Activated CD4-positive, alpha-beta T cell treated with anti-CD3 and anti-CD28 coated beads for 1 hour (primary cell): Measurements from ENCODE around the gene VASN.
"Not testable (repeated sequence)": the region's sequence is repeated elsewhere in the genome, so short reads cannot be mapped to it uniquely, and the experiment has no call there.

Source experiments
- DNase-seq: peaks from one replicate; pipeline ENCODE4 v3.0.0-alpha.2; 2020

The VASN gene

DNA sequence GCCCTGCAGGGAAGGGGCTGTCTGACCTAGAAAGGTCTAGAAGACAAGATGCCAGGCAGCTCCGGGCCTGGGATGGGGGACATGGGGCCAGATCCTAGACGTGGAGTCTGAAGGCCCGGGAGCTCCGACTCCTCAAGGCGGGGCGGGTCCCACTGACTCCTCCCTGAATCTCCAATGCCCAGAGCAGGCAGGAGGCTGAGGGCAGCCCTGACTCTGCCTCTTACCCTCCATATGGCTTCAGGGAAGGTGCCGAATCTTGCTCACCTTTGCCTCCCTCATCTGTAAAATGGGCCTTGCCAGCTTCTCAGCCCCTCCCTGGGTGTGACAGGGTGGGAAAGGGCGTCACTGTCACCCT lies 14.8 kb downstream of the VASN start:
- no peak for DNase-seq

DNA sequence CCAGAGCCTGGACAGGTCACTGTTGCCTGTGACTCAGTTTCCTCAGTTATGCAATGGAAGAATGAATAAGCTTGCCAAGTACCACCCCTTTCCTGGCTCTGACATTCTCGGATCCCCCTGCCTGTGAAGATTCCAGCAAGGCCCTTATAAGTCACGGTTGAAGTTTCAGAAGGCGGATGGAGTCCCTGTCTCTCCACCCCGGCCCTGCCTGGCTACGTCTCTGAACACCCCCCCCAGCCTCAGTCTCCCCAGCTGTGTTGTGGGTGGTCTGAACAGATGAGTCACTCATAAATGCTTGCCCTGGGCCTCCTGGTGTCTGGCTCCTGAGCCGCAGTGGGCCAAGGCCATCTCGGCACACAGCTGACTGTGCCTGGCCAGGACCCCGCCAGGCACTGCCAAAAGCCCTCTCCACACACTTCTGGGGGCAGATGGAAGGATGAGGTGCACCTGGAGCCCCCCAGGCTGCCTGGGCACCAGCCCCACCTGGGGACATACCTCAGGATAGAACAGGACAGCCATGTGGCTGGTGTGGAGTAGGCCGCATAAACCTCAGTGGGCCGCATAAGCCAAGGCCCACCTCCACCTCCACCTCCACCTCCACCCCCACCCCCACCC lies 15.4 kb downstream of the VASN start:
- DNase-seq, result no peak

- DNase-seq, result no peak
These were observed 16.1 kb downstream of the VASN start for GRCh38 chr16:4387781-4388180.

DNA sequence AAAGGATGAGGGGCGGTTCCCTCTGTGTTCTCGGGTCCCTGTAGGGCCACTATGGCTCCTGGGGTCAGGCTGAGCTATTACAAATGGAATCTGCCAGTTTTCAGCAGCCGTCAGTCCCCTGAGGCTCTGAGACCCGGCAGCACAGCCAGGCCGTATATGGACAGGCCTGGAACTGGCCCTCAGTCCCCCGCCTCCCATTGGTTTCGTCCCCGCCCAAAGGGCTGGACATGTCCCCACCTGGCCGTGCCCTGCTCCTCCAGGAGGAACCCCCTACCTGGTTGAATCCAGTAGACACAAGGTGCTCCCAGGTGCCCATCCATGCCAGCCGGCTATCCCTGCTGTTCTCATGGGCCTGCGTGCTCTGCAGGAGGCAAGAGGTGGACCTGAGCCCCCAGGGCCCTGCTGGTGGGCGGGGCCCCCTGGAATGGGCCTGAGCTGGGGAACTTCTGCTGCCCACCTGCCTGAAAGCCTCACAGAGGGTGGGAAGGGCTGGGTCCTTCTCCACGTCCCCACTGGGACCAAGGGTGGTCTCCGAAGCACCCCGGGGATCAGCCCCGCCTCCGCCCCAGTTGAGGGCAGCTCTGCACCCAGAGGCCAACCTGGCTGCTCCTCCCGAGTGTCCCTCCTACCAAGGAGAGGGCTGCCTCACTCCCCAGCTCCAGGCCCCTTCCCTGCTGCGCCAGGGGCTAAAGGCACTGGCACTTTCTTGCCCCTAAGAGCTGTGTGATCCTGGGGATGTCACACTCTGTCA lies 16.8 kb downstream of the VASN start:
- no peak for DNase-seq

- no peak for DNase-seq
These were observed 17.7 kb downstream of the VASN start for GRCh38 chr16:4389051-4389955.

GRCh38 chr16:4390266-4391260 lies 18.9 kb downstream of the VASN start:
- no peak for DNase-seq

DNA sequence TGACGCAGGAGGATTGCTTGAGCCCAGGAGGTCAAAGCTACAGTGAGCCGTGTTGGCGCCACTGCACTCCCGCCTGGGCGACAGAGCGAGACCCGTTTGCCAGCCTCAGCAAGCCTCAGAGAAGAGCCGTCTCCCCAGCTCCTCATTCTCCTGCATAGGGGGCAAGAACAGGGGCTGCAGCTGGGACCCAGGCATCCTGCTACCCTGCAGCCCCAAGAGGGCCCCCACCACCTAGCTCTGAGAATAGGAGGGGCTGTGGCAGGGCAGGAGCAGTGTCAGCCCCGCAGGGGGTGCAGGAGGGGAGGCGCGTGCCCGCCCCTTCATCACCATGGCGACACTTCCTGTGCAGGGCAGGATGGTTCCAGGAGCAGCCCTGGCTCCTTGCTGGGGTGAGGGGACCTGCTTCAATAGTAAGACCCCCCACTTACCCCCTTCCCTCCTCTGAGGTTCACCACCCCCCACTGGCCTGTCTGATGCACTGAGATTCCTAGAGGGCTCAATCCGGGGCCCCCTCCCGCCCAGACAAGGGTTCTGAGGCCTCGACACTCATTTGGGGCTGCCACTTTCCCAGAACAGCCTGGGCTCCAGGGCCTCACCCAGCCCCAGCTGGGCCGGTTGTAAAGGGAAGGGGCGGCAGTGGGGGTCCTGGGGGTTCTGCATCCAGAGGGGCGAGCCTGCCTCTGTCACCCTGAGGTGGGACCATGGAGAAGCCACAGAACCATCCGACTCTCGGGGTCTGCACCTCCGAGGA lies 20.2 kb downstream of the VASN start:
- DNase-seq, result no peak

- DNase-seq, result no peak
These were observed 21.0 kb downstream of the VASN start for GRCh38 chr16:4392382-4393239.

GRCh38 chr16:4393240-4393600 lies 21.6 kb downstream of the VASN start:
- no peak for DNase-seq

GRCh38 chr16:4393850-4394249 lies 22.2 kb downstream of the VASN start:
- DNase-seq, result not testable (repeated sequence)

DNA sequence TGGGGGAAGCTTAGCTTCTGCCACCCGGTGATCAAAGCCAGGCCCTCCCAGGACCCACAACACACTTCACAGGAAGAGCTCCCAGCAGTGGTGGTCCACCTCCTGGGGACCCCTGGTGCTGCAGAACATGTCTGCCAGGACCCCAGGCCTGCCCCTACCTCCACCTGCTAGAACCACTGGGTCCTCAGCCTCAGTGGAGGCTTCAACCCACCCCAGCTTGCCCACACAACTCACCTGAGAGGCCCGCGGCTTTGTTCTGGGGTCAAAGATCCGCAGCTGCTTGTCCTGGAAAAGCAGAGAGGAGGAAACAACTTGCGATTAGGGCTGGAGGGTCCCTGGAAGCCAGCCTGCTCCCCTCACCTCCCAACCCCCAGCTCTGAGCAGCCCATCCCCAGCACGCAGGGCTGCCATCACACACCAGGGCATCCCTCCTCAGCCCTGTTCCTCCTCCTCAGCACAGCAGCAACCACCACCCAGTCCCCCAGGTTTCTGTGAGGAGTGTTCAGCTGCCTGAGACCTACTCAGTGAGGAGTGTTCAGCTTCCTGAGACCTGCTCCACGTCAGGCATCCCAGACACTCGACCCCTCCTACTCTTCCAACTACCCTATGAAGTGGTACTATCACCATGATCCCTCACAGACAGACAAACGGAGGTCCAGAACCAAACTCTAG lies 23.5 kb downstream of the VASN start:
- DNase-seq, result no peak

DNA sequence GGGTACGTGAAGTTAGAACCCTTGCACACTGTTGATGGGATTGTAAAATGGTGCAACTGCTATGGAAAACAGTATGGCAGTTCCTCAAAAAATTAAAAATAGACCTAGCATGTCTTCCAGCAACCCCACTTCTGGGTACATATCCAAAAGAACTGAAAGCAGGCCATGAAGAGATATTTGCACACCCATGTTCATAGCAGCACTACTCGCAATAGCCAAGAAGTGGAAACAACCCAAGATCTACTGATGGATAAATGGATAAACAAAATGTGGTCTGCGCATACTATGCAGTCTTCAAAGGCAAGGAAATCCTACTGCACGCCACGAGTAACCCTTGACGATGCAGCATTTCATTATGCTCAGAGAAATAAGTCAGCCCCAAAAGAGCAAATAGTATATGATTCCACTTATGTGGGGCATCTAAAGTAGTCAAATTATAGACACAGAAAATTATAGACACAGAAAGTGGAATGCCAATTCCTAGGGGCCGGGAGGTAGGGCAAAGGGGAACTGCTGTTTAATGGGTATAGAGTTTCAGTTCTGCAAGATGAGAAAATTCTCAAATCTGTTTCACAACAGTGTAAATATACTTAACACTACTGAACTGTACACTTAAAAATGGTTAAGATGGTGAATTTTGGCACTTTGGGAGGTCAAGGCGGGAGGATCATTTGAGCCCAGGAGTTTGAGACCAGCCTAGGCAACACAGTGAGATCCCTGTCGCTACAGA lies 27.5 kb downstream of the VASN start:
- DNase-seq, result no peak

- no peak for DNase-seq
These were observed 29.4 kb downstream of the VASN start for GRCh38 chr16:4401094-4401501.

DNA sequence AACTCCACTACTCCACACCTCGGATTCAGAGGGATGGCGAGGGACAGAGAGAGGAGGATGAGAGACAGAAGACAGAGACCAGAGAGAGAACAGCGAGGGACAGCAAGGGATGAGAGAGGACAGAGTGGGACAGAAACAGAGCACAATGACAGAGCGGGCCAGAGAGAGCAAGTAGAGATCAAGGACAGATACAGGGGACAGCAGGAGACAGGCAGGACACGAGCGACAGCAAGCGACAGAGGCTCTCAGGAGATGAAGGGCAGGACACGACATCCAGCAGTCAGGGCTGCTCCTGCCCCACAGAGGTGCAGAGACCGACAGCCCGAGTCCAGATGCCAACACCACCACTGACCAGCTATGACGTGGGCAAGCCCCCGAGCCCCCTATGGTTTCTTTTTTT lies 29.9 kb downstream of the VASN start:
- DNase-seq, result no peak

GRCh38 chr16:4402439-4403132 lies 30.9 kb downstream of the VASN start:
- peak; percentile 50 for DNase-seq

DNA sequence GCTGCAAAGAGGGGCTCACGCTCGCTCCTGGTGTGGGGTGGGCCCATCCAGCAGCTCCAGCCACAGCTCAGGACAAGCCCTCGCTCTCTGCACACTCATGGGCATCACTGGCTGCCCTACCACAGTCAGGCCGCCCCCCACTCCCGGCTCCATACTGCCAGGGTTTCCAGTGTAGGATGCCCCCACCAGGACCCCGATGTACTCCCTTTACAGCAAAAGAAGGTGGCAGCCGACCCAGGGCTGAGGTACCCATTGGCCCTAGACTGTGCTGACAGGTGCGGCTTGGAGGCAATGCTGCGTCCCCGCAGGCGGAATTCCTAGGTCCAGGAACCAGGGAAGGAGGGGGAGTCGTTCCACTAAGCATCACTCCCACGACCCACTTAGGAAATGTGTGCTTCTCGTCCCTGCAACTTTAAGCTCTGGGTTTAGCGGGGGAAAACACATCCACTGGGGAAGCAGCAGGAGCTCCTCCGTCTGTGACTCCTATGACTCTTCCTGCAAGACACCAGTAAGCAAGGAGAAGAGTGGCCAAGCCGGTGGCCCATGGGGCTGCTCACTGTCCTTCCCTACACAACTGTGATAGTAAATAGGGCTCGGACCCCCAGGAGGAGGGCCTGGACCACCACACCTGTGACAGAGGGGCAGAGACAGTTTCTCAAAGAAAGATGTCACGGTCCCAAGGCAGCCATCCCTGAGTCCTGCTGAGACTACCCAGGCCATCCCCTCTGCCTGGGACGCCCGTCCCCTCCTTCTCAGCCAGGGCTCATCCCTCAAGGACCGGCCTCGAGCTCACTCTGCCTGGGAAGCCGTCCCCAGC lies 31.7 kb downstream of the VASN start:
- no peak for DNase-seq

DNA sequence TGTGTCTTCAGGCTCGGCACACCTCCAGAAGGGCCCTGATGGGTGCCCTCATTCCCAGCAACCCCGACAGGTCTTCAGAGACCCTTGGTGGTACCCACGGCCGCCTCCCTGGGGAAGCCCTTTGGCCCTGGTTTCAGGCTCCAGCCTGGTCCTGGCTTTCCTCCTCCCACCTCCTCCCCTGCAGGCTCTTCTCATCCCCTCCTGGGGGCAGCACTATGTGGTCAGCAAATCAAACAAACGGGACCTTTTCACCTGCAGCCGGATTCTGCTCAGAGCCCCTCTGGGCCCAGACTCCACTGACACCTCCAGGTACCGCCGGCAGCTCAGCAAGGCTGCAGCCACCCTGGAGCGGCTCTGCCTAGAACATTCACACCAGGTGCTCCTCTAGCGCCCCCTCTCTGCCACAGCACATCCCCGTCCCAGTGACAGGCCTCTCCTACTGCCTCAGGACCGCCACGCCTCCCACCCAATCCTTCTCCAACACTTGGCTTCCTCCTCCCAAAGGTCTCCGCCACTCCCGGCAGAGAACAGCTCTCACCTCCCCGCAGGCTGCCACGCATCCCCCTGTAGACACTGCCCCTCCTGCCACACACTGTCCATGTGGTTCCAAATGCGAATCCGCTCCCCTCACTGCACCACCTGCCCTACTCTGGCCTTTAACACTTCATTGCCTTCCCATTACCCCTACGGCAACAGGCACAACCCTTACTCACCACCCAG lies 32.8 kb downstream of the VASN start:
- DNase-seq, result no peak
